Coronary artery (tissue), 2 donors: ENCODE data around the gene ROR1.
"Not testable (repeated sequence)": the region's sequence is repeated elsewhere in the genome, so short reads cannot be mapped to it uniquely, and the experiment has no call there.

Source experiments
- DNase-seq: peaks from one replicate; pipeline ENCODE4 v3.0.0-alpha.2; 2017; ENCODE audit warnings: low spot score
- H3K27ac ChIP-seq, 2 donors: fragments of 200-600 bp; sonication (generic); one replicate each; pipeline ENCODE4 v1.5.1; 2016 to 2019
- H3K4me3 ChIP-seq: fragments of 200-600 bp; sonication (generic); 2 replicates; pipeline ENCODE4 v1.5.1; 2016; ENCODE audit warnings: mild to moderate bottlenecking, moderate library complexity
- TF ChIP-seq, protein P1 (sequence below): fragments of 200-600 bp; sonication (generic); IDR thresholded peaks from one replicate; pipeline ENCODE4 v1.5.1; 2019; ENCODE audit warnings: antibody characterized with exemption

ROR1 gene

DNA sequence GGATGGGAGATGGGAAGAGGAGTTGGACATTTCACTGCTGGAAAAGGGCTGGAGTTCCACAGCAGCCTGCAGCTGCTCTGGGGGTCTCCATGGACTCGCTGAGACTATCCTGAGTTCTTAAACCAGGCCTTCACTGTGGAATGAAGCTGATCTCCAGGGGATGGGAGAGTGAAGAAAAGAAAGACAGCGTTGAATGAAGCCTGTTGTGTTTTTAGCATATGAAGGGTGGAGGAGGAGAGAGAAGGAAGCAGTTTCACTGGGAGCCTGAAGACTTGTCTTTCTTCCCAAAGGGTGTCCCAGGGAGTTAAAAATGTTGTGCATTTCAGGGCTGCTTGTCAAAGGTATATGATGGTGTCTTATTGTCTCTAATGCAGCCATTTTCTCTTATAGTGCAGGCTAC lies 9.2 kb downstream of the ROR1 start:
- H3K4me3 ChIP-seq: no peak overlapping the region
- TF ChIP-seq, protein P1, sequence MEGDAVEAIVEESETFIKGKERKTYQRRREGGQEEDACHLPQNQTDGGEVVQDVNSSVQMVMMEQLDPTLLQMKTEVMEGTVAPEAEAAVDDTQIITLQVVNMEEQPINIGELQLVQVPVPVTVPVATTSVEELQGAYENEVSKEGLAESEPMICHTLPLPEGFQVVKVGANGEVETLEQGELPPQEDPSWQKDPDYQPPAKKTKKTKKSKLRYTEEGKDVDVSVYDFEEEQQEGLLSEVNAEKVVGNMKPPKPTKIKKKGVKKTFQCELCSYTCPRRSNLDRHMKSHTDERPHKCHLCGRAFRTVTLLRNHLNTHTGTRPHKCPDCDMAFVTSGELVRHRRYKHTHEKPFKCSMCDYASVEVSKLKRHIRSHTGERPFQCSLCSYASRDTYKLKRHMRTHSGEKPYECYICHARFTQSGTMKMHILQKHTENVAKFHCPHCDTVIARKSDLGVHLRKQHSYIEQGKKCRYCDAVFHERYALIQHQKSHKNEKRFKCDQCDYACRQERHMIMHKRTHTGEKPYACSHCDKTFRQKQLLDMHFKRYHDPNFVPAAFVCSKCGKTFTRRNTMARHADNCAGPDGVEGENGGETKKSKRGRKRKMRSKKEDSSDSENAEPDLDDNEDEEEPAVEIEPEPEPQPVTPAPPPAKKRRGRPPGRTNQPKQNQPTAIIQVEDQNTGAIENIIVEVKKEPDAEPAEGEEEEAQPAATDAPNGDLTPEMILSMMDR: no peak
- no peak for DNase-seq
- no peak overlapping the region for H3K27ac ChIP-seq

DNA sequence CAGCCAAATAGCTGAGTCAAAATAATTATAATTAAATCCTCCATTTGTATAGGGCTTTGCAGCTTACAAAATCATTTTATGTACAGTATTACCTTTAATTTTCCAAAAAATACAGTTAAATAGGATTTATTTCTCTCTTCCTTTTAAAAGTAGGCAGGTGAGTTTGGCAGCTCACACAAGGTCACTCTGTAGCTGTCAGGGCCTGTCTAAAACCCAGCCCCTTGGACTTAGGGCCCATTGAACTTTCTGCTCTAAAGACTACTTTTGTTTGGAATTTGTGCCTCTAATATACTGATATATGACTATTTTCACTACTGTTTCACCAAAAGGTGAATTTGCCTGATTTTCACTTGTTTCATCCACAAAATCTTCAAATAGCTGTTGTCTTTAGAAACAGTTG lies 10.3 kb downstream of the ROR1 start:
- TF ChIP-seq, protein P1: no peak
- no peak for DNase-seq
- Histone ChIP-seq H3K4me3 (no peak overlapping the region), H3K27ac (no peak overlapping the region)

- no peak overlapping the region for H3K4me3 ChIP-seq
- no peak for DNase-seq
- TF ChIP-seq, protein P1: no peak
- no peak overlapping the region for H3K27ac ChIP-seq
Observed at GRCh38 chr1:63784489-63785390, 10.9 kb downstream of the ROR1 start.

DNA sequence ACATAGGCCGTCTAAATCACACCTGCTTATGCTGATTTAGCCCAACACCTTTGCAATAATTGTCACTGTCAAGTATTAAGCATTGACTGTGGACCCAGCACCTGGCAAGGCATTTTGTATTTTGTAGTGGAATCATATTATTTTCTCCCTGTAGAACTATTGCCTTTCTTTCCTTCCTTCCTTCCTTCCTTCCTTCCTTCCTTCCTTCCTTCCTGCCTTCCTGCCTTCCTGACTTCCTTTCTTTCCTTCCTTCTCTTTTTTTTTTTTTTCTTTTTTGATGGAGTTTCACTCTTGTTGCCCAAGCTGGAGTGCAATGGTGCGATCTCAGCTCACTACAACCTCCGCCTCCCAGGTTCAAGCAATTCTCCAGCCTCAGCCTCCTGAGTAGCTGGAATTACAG lies 13.5 kb downstream of the ROR1 start:
- DNase-seq, H3K27ac ChIP-seq, H3K4me3 ChIP-seq: not testable (repeated sequence)

GRCh38 chr1:63787875-63788274 lies 14.1 kb downstream of the ROR1 start:
- no peak for DNase-seq
- TF ChIP-seq, protein P1: no peak
- Histone ChIP-seq H3K27ac (no peak overlapping the region), H3K4me3 (no peak overlapping the region)

DNA sequence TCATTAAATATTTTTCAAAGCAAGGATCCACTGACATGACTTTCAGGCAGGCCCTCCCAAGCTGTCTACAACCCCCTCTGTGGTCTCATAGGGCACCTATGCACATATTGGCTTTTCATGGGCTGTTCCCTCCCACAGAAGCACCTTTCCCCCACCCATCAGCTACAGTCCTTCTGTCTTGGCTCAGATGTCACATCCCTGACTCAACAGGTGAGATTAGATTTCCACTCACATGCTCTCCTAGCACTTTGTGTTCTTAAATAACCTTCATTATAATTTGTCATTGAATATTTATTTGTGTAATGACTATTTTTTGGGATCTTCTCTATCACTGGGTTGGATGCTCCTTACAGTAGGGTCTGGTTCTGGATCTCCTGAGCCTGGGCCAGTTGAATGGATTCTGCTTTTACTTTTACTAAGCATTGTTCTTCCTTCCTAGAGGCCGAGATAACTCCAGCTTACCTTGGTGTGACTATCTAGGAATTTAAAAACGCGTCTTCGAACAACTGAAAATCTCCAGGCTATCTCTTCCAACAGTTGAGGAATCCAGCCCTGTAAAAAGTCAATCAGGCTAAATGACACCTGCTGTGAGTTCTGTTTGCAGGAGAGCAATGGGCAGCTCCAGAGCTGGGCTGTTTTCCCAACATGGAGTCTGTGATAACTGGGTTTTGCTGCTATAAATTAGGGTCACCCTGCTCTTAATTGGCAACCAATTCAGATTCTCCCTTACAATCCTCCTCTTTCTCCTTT lies 16.2 kb downstream of the ROR1 start:
- TF ChIP-seq, protein P1: no peak
- no peak overlapping the region for H3K27ac ChIP-seq
- no peak for DNase-seq
- H3K4me3 ChIP-seq: no peak overlapping the region

DNA sequence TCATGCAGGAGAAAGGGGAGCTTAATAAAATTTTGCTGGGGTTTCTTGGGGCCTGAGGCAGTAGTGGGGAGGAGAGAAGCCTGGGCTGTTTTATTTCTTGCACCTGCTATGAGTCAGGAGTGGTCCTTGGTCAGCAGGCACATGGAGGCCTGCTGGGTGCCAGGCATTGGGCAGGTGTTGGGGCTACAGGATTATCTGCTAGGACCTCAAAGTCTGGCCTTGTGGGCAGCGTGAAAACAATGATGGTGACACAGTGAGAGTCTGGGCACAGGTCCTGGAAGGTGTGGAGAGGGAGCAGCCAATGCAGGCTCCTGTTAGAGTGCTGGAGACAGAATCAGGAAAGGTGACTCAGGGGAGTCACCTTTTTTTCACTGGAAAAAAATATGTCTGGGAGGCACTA lies 17.2 kb downstream of the ROR1 start:
- no peak overlapping the region for H3K4me3 ChIP-seq
- no peak overlapping the region for H3K27ac ChIP-seq
- no peak for DNase-seq
- TF ChIP-seq, protein P1: no peak
